OCI-LY1 (cell line): ENCODE data around the gene BSPRY.

Experiments used
- H2AFZ ChIP-seq: fragments of 200-600 bp; sonication (generic), shearing (Covaris generic); 2 replicates; pipeline ENCODE4 v1.6.0; 2014; ENCODE audit warnings: antibody characterized with exemption, mild to moderate bottlenecking, low read length
- H3F3A ChIP-seq: fragments of 200-600 bp; sonication (generic), shearing (Covaris generic); 2 replicates; pipeline ENCODE4 v1.6.0; 2014; ENCODE audit warnings: mild to moderate bottlenecking, antibody characterized with exemption, low read length, moderate library complexity; ENCODE audit not compliant: insufficient read depth
- H3K27ac ChIP-seq: fragments of 200-600 bp; sonication (generic); 2 replicates; pipeline ENCODE4 v1.5.1; 2014; ENCODE audit warnings: low read length, mixed run types, mild to moderate bottlenecking, low read depth; ENCODE audit not compliant: poor library complexity, severe bottlenecking
- H3K27me3 ChIP-seq: fragments of 200-600 bp; sonication (generic); 2 replicates; pipeline ENCODE4 v1.6.0; 2014; ENCODE audit warnings: antibody characterized with exemption, mild to moderate bottlenecking, low read length, moderate library complexity; ENCODE audit not compliant: insufficient read depth
- H3K36me3 ChIP-seq: fragments of 200-600 bp; sonication (generic); 2 replicates; pipeline ENCODE4 v1.6.1; 2014; ENCODE audit warnings: mild to moderate bottlenecking, antibody characterized with exemption, low read length, moderate library complexity, mixed read lengths; ENCODE audit not compliant: insufficient read depth
- H3K4me1 ChIP-seq: fragments of 200-600 bp; sonication (generic); 2 replicates; pipeline ENCODE4 v1.5.1; 2014; ENCODE audit warnings: mild to moderate bottlenecking, low read length, moderate library complexity; ENCODE audit not compliant: insufficient read depth, severe bottlenecking
- H3K4me2 ChIP-seq: fragments of 200-600 bp; sonication (generic), shearing (Covaris generic); 2 replicates; pipeline ENCODE4 v1.6.1; 2014; ENCODE audit warnings: low read length
- H3K4me3 ChIP-seq: fragments of 200-600 bp; sonication (generic); 2 replicates; pipeline ENCODE4 v1.5.1; 2014; ENCODE audit warnings: low read length, low read depth, mild to moderate bottlenecking, mixed read lengths; ENCODE audit not compliant: poor library complexity, severe bottlenecking
- H3K79me2 ChIP-seq: fragments of 200-600 bp; shearing (Covaris generic); 2 replicates; pipeline ENCODE4 v1.6.1; 2016; ENCODE audit warnings: mixed run types, low read length, mixed read lengths; ENCODE audit not compliant: insufficient read depth
- H3K9ac ChIP-seq: fragments of 200-600 bp; sonication (generic), shearing (Covaris generic); 2 replicates; pipeline ENCODE4 v1.6.1; 2014; ENCODE audit warnings: mild to moderate bottlenecking, low read length, mixed read lengths
- H3K9me2 ChIP-seq: fragments of 200-600 bp; sonication (generic), shearing (Covaris generic); 2 replicates; pipeline ENCODE4 v1.6.1; 2014; ENCODE audit warnings: low read depth, mild to moderate bottlenecking, low read length, mixed read lengths
- H3K9me3 ChIP-seq: fragments of 200-600 bp; shearing (Covaris generic); 2 replicates; pipeline ENCODE4 v1.6.1; 2014; ENCODE audit warnings: low read length, mixed read lengths
- H4K20me1 ChIP-seq: fragments of 200-600 bp; sonication (generic), shearing (Covaris generic); 2 replicates; pipeline ENCODE4 v1.6.0; 2016; ENCODE audit warnings: mild to moderate bottlenecking, low read length; ENCODE audit not compliant: insufficient read depth
- EZH2 ChIP-seq: fragments of 200-600 bp; sonication (generic), shearing (Covaris generic); IDR thresholded peaks from 2 replicates; pipeline ENCODE4 v1.8.0; 2017; ENCODE audit warnings: borderline replicate concordance, mixed run types, mild to moderate bottlenecking, antibody characterized with exemption, low read length, moderate library complexity, mixed read lengths
- TF ChIP-seq, protein P1 (sequence below): fragments of 200-600 bp; sonication (generic), shearing (Covaris generic); IDR thresholded peaks from 2 replicates; pipeline ENCODE4 v1.5.1; 2017; ENCODE audit warnings: mild to moderate bottlenecking, antibody characterized with exemption, low read length, moderate library complexity, mixed read lengths

Gene BSPRY

DNA sequence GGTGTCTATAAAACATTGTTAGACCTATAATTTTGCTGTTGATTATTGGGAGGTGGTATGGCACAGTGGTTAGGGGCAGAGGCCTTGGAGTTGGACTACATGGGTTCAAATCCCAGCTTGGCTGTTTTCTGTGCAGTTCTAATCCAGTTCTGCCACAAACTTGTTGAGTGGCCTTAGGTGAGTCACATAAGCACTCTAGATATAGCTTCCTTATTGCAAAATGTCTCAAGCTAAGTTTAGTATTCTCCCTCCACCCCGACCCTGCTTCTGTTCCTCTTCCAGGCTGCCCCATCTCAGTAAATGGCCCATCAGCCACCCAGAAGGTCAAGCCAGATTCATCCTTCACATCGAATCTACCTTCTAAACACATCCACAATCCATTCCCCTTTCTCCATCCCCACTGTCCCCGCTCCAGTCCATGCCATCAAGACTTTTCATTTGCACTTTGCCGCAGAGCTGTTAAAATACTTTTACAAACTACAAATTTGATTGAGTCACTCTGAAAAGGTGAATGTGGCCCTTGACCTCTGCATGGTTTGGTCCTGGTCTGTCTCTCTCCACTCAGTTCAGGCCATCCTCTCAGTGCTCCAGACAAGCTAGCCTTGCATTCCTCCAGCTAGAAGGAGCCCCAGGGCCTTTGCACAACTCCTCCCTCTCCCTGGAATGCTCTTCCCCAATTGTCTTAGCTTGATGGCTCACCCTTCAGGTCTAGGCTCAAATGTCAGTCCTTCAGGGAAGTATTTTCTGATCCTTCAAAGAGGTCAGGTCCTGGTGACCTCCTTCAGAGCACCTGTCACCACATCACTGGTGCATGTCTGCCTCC is 37.4 kb downstream of the BSPRY start:
- Histone ChIP-seq H3K9me3 (no peaks in the 10 kb centered on the region), H2AFZ (no peak overlapping the region), H3K4me1 (no peaks in the 10 kb centered on the region), H3K36me3 (peaks cover 39% of the 10 kb centered on the region), H3F3A (no peaks in the 10 kb centered on the region), H3K27ac (no peak overlapping the region), H4K20me1 (no peaks in the 10 kb centered on the region), H3K27me3 (no peaks in the 10 kb centered on the region), H3K9me2 (no peaks in the 10 kb centered on the region), H3K9ac (no peak overlapping the region), H3K4me3 (no peak overlapping the region), H3K4me2 (no peak overlapping the region), H3K79me2 (no peaks in the 10 kb centered on the region)
- TF ChIP-seq, protein P1, sequence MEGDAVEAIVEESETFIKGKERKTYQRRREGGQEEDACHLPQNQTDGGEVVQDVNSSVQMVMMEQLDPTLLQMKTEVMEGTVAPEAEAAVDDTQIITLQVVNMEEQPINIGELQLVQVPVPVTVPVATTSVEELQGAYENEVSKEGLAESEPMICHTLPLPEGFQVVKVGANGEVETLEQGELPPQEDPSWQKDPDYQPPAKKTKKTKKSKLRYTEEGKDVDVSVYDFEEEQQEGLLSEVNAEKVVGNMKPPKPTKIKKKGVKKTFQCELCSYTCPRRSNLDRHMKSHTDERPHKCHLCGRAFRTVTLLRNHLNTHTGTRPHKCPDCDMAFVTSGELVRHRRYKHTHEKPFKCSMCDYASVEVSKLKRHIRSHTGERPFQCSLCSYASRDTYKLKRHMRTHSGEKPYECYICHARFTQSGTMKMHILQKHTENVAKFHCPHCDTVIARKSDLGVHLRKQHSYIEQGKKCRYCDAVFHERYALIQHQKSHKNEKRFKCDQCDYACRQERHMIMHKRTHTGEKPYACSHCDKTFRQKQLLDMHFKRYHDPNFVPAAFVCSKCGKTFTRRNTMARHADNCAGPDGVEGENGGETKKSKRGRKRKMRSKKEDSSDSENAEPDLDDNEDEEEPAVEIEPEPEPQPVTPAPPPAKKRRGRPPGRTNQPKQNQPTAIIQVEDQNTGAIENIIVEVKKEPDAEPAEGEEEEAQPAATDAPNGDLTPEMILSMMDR = no peak
- TF ChIP-seq EZH2 = no peak

DNA sequence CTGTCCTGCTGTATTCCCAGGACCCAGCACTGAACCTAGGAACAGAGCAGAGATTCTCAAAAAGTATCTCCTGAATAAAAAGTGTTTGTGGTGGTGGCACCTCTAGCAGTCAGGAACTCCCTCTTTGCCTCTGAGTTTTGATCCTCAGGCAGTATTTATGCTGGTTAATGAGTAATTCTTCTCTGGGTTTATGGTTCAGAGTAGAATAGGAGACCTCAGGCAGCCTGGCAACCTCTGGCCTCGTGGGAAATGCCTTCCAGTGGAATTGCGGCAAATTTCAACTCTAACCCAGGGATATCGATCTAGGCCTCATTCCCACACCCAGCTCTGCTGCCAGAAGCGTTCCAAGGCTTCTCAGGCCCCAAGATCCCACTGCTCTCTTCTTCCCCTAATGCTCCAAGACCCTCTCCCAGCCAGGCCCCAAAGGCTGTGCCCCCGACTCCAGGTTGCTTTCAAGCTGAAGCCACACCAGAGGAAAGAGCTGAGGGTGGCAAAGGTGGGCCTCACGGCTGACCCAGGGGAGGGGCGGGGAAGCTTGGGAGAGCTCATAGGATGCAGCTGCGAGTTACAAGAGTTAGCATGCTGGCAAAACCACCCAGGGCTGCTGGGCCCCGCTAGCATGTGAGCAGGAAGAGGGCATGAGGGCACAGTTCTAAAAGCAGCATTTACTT is 38.4 kb downstream of the BSPRY start:
- Histone ChIP-seq H3K4me3 (no peak overlapping the region), H3K27ac (no peak overlapping the region), H3K79me2 (no peaks in the 10 kb centered on the region), H3K4me1 (no peaks in the 10 kb centered on the region), H2AFZ (no peak overlapping the region), H3K36me3 (peaks cover 47% of the 10 kb centered on the region), H3F3A (no peaks in the 10 kb centered on the region), H3K9me2 (no peaks in the 10 kb centered on the region), H3K27me3 (no peaks in the 10 kb centered on the region), H3K9ac (no peak overlapping the region), H3K4me2 (no peak overlapping the region), H4K20me1 (no peaks in the 10 kb centered on the region), H3K9me3 (no peaks in the 10 kb centered on the region)
- no peak for TF ChIP-seq EZH2
- TF ChIP-seq, protein P1 = no peak

DNA sequence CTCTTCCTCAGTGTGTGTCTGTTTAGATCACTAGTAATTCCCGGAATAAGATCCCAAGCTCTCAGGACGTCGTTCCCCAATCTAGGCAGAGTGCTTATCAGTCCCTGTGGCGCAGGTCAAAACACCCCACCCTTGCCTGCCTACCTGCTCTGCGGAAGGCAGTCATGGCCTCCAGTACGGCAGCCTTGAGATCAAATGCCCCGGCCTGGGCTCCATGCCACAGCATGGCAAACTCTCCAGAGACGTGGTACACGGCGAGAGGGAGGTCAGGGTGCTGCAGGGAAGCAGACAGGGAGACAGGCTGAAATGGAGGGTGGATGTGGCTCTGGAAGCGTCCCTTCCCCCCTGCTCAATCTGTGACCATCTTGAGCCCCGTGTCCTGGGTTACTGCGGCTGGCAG is 39.5 kb downstream of the BSPRY start:
- Histone ChIP-seq H3K27ac (no peak overlapping the region), H4K20me1 (no peaks in the 10 kb centered on the region), H3K36me3 (peaks cover 56% of the 10 kb centered on the region), H3K4me2 (no peak overlapping the region), H3K9me2 (no peaks in the 10 kb centered on the region), H3K79me2 (no peaks in the 10 kb centered on the region), H3K9ac (no peak overlapping the region), H3K4me3 (no peak overlapping the region), H3F3A (no peaks in the 10 kb centered on the region), H3K9me3 (no peaks in the 10 kb centered on the region), H2AFZ (no peak overlapping the region), H3K27me3 (no peaks in the 10 kb centered on the region), H3K4me1 (no peaks in the 10 kb centered on the region)
- TF ChIP-seq EZH2 = no peak
- TF ChIP-seq, protein P1 = no peak
